ENCODE results near the gene BRD9.

Gene BRD9

GRCh38 chr5:876398-877365, 15.9 kb downstream of the BRD9 start:
- no peak for DNase-seq

DNA sequence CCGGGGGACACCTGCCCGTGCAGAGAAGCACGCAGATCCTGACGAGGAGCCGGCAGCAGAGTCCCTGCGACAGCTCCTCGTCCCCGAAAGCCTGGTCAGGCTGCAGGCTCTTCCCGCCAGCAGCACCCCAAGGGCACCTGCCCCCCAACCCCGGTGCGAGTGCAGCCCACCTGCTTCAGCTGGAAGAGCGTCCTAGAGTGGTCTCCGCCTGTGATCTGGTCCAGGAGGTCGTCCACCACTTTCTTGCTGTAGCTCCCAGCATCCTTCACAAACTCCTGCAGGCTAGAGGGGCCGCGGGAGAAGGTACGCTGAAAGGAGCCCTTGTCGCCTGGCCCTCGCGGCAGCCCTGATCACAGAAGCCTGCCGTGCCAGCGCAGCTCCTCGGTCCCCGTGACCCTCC, 16.7 kb downstream of the BRD9 start:
- DNase-seq = no peak

- no peak for DNase-seq
These were observed 19.3 kb downstream of the BRD9 start for GRCh38 chr5:873328-873727.

DNA sequence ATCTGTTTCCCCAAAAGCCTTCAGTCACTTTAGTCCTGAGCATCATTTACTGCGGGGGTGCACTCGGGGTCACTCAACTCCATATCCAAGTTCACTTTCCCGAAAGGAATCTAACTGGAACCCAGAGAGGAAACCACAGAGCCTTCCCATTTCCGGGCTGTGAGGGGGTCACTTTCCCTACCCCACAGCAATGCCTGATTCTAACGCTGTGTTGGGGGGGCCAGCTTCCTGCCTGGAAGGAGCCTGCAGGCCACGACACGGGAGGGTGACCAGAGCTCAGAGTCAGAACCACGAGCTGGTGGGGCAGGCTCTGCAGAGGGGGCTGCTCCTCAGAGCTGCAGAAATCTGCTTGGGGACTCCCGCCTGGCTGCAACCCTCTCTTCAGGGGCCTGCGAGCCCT, 20.3 kb downstream of the BRD9 start:
- DNase-seq = no peak

DNA sequence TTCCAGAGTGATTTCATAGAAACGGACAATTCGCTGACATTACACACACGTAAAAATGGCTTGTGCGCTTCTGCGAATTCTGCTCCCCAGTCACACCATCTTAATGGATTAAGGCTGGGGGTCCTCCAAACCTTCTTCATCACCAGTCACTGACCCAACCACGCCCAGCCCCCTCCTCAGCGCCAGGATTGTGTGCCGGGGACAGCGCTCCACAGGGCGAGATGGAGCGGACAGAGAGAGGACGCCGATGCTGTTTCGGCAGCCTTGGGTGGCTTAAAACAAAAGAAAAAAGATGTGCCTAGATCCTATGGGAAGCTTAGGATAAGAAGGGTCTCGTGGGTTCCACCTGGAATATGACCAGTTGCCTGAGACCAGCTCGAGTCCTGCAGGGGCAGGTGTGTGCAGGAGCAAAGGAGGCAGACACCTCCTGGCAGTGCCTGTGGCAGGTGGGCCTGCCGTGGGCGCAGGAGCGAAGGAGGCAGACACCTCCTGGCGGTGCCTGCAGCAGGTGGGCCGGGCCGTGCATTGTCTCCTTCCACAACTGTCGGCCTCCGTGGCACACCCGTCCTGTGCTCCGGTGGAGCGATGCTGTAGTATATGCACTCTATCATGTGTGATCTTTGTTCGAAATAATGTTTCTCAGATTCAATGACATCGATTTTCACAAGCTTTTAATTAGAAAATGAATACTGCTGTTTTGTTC, 20.9 kb downstream of the BRD9 start:
- DNase-seq = no peak

- no peak for DNase-seq
These were observed 21.6 kb downstream of the BRD9 start for GRCh38 chr5:870956-871355.

GRCh38 chr5:868428-869135, 24.0 kb downstream of the BRD9 start:
- no peak for DNase-seq

- no peak for DNase-seq
These were observed 25.2 kb downstream of the BRD9 start for GRCh38 chr5:867300-867870.

DNA sequence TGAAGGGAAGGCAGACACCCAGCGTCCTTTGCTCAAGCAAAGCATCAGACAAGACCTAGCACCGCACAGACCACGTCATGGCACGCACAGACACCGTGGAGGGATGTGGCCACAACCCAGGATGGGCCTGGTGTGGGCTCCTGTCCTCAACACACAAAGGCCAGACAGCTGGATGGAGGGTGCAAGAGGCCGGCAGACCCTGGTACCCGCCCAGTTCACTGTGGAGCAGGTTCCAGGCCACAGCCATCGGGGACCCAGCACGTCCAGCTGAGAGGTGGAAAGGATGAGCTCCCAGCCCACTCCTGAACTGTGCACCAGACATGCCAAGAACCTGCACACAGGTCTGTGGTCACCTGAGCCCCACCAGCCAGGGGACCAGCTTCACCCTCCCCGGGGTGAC, 26.8 kb downstream of the BRD9 start:
- DNase-seq = no peak

- DNase-seq = no peak
These were observed 27.5 kb downstream of the BRD9 start for GRCh38 chr5:865168-865521.

DNA sequence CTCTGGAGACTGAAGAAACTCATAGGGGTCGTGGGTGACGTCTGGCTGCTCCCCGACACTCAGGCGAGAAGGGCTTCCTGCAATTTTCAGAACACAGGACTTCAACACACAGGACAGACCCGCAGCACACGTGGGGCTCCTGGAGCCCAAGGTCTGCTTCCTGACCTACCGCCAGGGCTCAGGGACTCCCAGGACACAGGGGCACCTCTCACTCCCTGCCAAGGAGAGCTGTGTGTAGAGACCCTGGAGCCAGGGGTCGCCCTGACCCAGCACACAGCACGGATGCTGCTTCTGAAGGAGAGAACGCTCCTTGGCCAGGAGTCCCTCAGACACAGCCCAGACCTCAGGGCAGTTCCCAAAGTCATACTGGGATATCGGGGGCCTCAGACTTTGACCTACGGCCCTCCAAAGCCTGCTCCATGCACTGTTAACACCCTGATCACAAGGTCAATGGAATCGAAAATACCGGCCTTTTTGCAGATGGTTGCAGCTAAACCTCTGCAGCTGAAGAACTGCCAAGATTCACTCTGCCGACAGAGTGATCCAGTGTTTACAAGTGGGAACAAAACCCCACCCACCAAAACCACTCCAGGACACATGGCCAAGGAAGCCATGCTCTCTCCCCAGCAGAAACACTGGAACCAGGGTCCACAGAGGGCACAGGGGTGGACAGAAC, 28.0 kb downstream of the BRD9 start:
- DNase-seq = no peak

GRCh38 chr5:863244-863805, 29.3 kb downstream of the BRD9 start:
- DNase-seq = no peak

- DNase-seq = no peak
These were observed 30.0 kb downstream of the BRD9 start for GRCh38 chr5:862367-863243.

GRCh38 chr5:861442-862366, 30.9 kb downstream of the BRD9 start:
- no peak for DNase-seq

DNA sequence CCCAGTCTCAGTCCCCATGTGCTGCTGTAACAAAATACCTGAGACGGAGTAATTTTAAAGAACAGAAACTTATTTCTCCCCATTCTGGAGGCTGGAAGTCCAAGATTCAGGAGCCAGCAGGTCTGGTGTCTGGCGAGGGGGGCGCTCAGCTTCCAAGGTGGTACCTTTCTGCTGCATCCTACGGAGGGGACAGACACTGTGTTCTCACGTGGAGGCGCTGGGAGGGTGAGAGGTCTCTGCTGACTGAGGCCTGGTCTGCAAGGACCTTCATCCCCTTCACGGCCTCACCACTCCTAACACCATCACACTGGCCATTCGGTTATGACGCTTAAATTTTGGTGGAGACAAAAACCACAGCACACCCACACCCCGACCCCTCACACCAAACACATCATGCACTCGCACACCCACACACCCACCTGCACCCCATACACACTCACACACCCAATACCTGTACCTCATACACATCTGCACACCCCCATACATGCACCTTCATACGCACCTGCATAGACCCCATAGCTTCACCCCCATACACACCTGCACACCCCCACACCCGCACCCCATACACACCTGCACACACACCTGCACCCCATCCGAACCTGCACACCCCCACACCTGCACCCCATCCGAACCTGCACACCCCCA, 32.0 kb downstream of the BRD9 start:
- DNase-seq = no peak

GRCh38 chr5:859798-860296, 32.8 kb downstream of the BRD9 start:
- DNase-seq = no peak

DNA sequence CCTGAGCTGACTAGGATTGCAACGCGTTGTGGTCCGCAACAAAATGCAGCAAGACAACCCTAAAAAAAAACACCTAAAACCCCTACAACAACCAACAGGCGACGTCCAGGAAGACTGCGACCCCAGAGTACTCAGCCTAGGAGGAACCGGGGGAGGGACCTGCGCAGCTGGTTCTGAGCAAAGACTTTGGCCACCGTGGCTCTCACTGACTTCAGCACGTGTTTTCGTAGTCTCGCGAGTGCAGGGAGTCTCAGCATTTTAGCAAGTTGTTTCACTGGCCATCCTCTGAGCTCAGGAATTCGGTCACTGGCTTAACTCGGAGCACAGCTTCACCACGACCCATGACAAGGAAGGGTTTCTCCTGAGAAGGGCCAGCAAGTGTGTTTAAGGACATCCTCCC, 33.2 kb downstream of the BRD9 start:
- no peak for DNase-seq

GRCh38 chr5:858726-859125, 33.9 kb downstream of the BRD9 start:
- DNase-seq = no peak
